ENCODE data around the gene NUP133.
"Not testable (repeated sequence)": the region's sequence is repeated elsewhere in the genome, so short reads cannot be mapped to it uniquely, and the experiment has no call there.

The NUP133 gene

GRCh38 chr1:229409616-229410369, 98.3 kb downstream of the NUP133 start:
- Histone ChIP-seq H3K36me3 (ENCODE audit: insufficient read depth, low read length) (no peaks in the 10 kb centered on the region), H3K9ac (ENCODE audit: low read depth, low read length) (no peak overlapping the region), H3K4me1 (ENCODE audit: insufficient read depth, low read length) (peaks cover 35% of the 10 kb centered on the region), H3K9me3 (ENCODE audit: control insufficient read depth, insufficient read depth, low read length) (no peaks in the 10 kb centered on the region)

- Histone ChIP-seq H3K4me1 (ENCODE audit: insufficient read depth, low read length) (peaks cover 35% of the 10 kb centered on the region), H3K9ac (ENCODE audit: low read depth, low read length) (no peak overlapping the region), H3K36me3 (ENCODE audit: insufficient read depth, low read length) (no peaks in the 10 kb centered on the region), H3K9me3 (ENCODE audit: control insufficient read depth, insufficient read depth, low read length) (no peaks in the 10 kb centered on the region)
Measured at GRCh38 chr1:229408458-229409037, 99.6 kb downstream of the NUP133 start.

DNA sequence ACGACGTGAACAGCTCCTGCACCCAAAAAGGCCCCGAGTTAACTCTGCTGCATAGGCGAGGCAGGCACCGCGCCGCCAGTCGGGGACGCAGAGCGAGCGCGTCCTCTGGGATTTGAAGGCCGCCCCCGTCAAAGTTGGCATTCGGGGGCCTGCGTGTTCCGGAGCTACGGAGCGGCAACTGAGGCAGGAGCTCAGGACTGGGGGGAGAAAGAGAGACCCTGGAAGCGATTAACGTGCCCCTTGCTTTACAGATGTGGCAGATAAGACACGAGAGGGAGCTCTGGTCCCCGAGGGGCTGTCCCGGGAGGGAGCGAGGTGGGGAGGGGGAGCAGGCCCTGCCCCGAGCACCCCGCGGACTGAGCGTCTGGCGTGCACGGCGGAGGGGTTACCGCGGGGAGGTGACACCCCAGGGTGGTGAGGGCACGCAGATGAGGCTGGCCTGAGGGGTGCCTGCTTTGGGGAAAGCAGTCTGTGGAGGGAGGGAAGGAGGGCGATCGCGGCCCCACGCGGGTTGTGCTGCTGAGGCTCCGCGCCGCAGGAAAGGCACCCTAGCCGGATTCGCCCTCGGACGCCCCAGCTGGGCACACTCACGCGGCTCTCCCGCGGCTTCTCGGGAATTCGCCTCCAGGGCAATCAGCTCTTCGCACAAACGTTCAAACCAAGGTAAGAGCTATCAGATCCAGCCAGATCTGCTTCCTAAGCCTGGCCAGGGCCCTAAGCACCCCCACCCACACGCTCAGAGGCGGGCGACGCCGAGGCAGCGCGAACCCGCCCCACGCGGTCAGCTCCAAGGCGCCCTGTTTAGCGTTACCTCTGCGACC, 100.7 kb downstream of the NUP133 start:
- no peaks in the 10 kb centered on the region for H3K36me3 ChIP-seq (ENCODE audit: insufficient read depth, low read length)
- peaks cover 35% of the 10 kb centered on the region for H3K4me1 ChIP-seq (ENCODE audit: insufficient read depth, low read length)
- H3K9me3 ChIP-seq (ENCODE audit: control insufficient read depth, insufficient read depth, low read length), result no peaks in the 10 kb centered on the region
- H3K9ac ChIP-seq (ENCODE audit: low read depth, low read length), result peak overlapping the region; percentile 54; the same call in 1 of the 2 replicates

- Histone ChIP-seq H3K4me1 (ENCODE audit: insufficient read depth, low read length) (peaks cover 31% of the 10 kb centered on the region), H3K36me3 (ENCODE audit: insufficient read depth, low read length) (no peaks in the 10 kb centered on the region), H3K9me3 (ENCODE audit: control insufficient read depth, insufficient read depth, low read length) (no peaks in the 10 kb centered on the region), H3K9ac (ENCODE audit: low read depth, low read length) (peak overlapping the region; percentile 54; the same call in 1 of the 2 replicates)
Measured at GRCh38 chr1:229406798-229407197, 101.3 kb downstream of the NUP133 start.

DNA sequence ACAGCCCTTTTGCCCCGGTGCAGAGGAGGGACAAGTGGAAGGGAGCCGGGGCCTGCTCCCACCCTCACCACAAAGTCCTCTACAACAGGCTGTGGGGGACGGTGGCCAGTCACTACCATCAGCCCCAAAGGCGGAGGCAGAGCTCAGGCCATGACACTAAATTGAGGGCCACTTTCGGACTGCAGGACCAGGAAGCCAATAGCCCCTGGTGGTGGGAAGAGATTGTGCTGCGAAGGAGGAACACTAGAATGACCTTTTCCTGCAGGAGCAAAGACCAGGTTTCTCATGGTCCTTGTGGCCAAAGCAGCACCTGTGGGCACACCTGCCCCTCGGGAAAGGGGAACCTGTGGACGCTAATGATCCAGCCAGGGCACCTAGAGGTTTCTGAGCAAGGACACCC, 104.6 kb downstream of the NUP133 start:
- Histone ChIP-seq H3K36me3 (ENCODE audit: insufficient read depth, low read length) (no peaks in the 10 kb centered on the region), H3K9me3 (ENCODE audit: control insufficient read depth, insufficient read depth, low read length) (no peaks in the 10 kb centered on the region), H3K9ac (ENCODE audit: low read depth, low read length) (no peak overlapping the region), H3K4me1 (ENCODE audit: insufficient read depth, low read length) (peaks cover 6% of the 10 kb centered on the region; the same call in 1 of the 2 replicates)

DNA sequence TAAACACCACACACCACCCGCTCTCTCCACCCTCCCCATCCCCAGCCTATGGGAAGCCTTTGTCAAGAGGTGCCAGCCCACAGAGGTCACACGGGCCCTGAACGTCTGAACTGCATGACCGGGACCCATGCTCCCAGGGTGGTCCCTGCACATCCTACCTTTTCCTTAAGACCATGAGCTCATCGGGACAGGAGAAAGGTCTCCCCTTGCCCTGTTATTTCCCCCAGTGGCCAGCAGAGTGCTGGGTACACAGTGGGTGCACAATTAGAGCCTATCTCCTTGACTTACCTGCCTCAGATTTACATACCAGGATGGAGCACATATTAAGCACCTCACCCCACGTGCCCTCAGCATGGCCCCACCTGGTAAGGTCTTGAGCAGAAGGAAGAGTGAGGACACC, 105.1 kb downstream of the NUP133 start:
- H3K9me3 ChIP-seq (ENCODE audit: control insufficient read depth, insufficient read depth, low read length), result no peaks in the 10 kb centered on the region
- H3K9ac ChIP-seq (ENCODE audit: low read depth, low read length), result no peak overlapping the region
- no peaks in the 10 kb centered on the region for H3K36me3 ChIP-seq (ENCODE audit: insufficient read depth, low read length)
- H3K4me1 ChIP-seq (ENCODE audit: insufficient read depth, low read length), result peaks cover 3% of the 10 kb centered on the region; the same call in 1 of the 2 replicates

DNA sequence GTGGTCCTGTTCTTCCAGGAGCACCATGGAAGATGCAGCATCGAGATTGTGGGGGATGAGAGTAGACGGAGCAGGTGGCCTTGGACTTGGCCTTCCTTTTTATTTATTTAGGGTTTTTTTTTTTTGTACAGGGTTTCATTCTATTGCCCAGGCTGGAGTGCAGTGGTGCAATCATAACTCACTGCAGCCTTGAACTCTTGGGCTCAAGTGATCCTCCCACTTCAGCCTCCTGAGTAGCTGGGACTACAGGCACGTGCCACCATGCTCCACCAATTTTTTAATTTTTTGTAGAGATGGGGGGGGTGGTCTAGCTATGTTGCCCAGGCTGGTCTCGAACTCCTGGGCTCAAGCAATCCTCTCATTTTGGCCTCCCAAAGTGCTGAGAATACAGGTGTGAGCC, 105.8 kb downstream of the NUP133 start:
- not testable (repeated sequence) for H3K9ac ChIP-seq (ENCODE audit: low read depth, low read length); H3K36me3 ChIP-seq (ENCODE audit: insufficient read depth, low read length); H3K9me3 ChIP-seq (ENCODE audit: control insufficient read depth, insufficient read depth, low read length); H3K4me1 ChIP-seq (ENCODE audit: insufficient read depth, low read length)

GRCh38 chr1:229397762-229398161, 110.4 kb downstream of the NUP133 start:
- no peaks in the 10 kb centered on the region for H3K9me3 ChIP-seq (ENCODE audit: control insufficient read depth, insufficient read depth, low read length)
- no peaks in the 10 kb centered on the region for H3K36me3 ChIP-seq (ENCODE audit: insufficient read depth, low read length)
- H3K9ac ChIP-seq (ENCODE audit: low read depth, low read length), result no peak overlapping the region
- H3K4me1 ChIP-seq (ENCODE audit: insufficient read depth, low read length), result peaks cover 12% of the 10 kb centered on the region; the same call in 1 of the 2 replicates

- no peak overlapping the region for H3K9ac ChIP-seq (ENCODE audit: low read depth, low read length)
- no peaks in the 10 kb centered on the region for H3K36me3 ChIP-seq (ENCODE audit: insufficient read depth, low read length)
- H3K4me1 ChIP-seq (ENCODE audit: insufficient read depth, low read length), result peaks cover 12% of the 10 kb centered on the region; the same call in 1 of the 2 replicates
- no peaks in the 10 kb centered on the region for H3K9me3 ChIP-seq (ENCODE audit: control insufficient read depth, insufficient read depth, low read length)
Measured at GRCh38 chr1:229396585-229397206, 111.4 kb downstream of the NUP133 start.

- not testable (repeated sequence) for H3K9me3 ChIP-seq (ENCODE audit: control insufficient read depth, insufficient read depth, low read length)
- H3K4me1 ChIP-seq (ENCODE audit: insufficient read depth, low read length), result peaks cover 12% of the 10 kb centered on the region; the same call in 1 of the 2 replicates
Measured at GRCh38 chr1:229394517-229394916, 113.6 kb downstream of the NUP133 start.

DNA sequence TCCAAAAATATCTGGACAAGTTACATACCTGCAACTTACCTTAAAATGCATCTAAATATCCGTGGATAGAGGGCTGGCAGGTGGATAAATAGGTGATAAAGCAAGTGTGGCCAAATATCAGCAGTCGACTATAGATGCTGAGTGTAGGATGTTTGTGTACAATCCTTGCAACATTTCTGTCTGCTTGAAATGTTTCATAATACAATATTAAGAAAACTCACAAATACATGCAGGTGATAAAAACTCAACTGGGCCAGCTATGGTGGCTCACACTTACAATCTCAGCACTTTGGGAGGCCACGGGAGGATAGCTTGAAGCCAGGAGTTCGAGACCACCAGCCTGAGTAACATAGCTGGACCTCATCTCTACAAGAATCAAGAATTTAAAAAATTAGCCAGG, 115.2 kb downstream of the NUP133 start:
- Histone ChIP-seq H3K4me1 (ENCODE audit: insufficient read depth, low read length) (peaks cover 12% of the 10 kb centered on the region; the same call in 1 of the 2 replicates), H3K9ac (ENCODE audit: low read depth, low read length) (no peak overlapping the region), H3K9me3 (ENCODE audit: control insufficient read depth, insufficient read depth, low read length) (no peaks in the 10 kb centered on the region), H3K36me3 (ENCODE audit: insufficient read depth, low read length) (no peaks in the 10 kb centered on the region)

More at GRCh38 chr1:229394517-229394916, 113.6 kb downstream of the NUP133 start:
- H3K9ac ChIP-seq (ENCODE audit: low read depth, low read length); H3K36me3 ChIP-seq (ENCODE audit: insufficient read depth, low read length): not testable (repeated sequence)
